Mesothelial cell of epicardium (in vitro differentiated cells): ENCODE data around the gene ACVR1B. TPM values are rescaled to one million over a fixed set of nuclear protein-coding genes. Genes with fewer than 3 reads are reported as not detected.

ENCODE experiments used
- DNase-seq, 2 experiments: peaks; one replicate each; pipeline ENCODE4 v3.0.0; 2021; ENCODE audit warnings: low spot score in 2 of 2; ENCODE audit not compliant: unreplicated experiment in 2 of 2
- H3K27ac Mint-ChIP-seq: 2 replicates; pipeline ENCODE4 v1.8.0; 2021; ENCODE audit warnings: mixed read lengths
- H3K27me3 Mint-ChIP-seq: 2 replicates; pipeline ENCODE4 v1.8.0; 2021; ENCODE audit warnings: low read depth, mixed read lengths
- H3K36me3 Mint-ChIP-seq: 2 replicates; pipeline ENCODE4 v1.8.0; 2021; ENCODE audit warnings: mixed read lengths
- H3K4me1 Mint-ChIP-seq: 2 replicates; pipeline ENCODE4 v1.8.0; 2021; ENCODE audit warnings: mixed read lengths
- H3K4me3 Mint-ChIP-seq: 2 replicates; pipeline ENCODE4 v1.8.0; 2021; ENCODE audit warnings: mild to moderate bottlenecking, moderate library complexity, mixed read lengths
- H3K9me3 Mint-ChIP-seq: 2 replicates; pipeline ENCODE4 v1.8.0; 2021; ENCODE audit warnings: mixed read lengths
- total RNA-seq: library from RNA; stranded (reverse); gene quantifications from 3 replicates; pipeline ENCODE4 v1.2.1, GENCODE V29; 2021
- TF ChIP-seq, protein P1 (sequence below): fragments of 200-600 bp; sonication (generic); IDR thresholded peaks from one replicate; pipeline ENCODE4 v1.5.0; 2021; ENCODE audit warnings: antibody characterized with exemption; ENCODE audit not compliant: unreplicated experiment

ACVR1B gene
- total RNA-seq, 1 donor from 2014 or later = 31.2 TPM

DNA sequence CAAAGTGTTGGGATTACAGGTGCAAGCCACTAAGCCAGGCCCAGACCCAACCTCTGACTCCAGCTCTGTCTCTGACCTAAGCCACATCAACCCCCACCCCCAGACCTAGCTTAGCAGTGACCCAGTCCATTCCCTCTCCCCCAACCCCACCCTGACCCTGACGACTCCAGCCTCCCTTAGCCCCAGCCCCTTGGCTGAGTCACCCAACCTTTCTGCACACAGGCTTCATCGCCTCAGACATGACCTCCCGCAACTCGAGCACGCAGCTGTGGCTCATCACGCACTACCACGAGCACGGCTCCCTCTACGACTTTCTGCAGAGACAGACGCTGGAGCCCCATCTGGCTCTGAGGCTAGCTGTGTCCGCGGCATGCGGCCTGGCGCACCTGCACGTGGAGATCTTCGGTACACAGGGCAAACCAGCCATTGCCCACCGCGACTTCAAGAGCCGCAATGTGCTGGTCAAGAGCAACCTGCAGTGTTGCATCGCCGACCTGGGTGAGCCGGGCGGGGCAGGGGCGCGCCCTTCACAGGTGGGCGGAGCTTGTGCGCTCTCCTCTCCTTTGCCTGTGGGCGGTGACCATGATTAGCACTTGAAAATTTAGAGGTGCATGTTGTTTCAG, 36.4 kb upstream of the ACVR1B start:
- DNase-seq = no peak
- Mint-ChIP-seq H3K36me3 (no peaks in the 10 kb centered on the region), H3K4me1 (peaks cover 12% of the 10 kb centered on the region), H3K27me3 (no peaks in the 10 kb centered on the region), H3K4me3 (no peak overlapping the region), H3K27ac (no peak overlapping the region), H3K9me3 (no peaks in the 10 kb centered on the region)
- TF ChIP-seq, protein P1, sequence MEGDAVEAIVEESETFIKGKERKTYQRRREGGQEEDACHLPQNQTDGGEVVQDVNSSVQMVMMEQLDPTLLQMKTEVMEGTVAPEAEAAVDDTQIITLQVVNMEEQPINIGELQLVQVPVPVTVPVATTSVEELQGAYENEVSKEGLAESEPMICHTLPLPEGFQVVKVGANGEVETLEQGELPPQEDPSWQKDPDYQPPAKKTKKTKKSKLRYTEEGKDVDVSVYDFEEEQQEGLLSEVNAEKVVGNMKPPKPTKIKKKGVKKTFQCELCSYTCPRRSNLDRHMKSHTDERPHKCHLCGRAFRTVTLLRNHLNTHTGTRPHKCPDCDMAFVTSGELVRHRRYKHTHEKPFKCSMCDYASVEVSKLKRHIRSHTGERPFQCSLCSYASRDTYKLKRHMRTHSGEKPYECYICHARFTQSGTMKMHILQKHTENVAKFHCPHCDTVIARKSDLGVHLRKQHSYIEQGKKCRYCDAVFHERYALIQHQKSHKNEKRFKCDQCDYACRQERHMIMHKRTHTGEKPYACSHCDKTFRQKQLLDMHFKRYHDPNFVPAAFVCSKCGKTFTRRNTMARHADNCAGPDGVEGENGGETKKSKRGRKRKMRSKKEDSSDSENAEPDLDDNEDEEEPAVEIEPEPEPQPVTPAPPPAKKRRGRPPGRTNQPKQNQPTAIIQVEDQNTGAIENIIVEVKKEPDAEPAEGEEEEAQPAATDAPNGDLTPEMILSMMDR = no peak

- no peaks in the 10 kb centered on the region for H3K9me3 Mint-ChIP-seq
- no peak overlapping the region for H3K4me3 Mint-ChIP-seq
- no peak for DNase-seq
- TF ChIP-seq, protein P1 = no peak
- no peak overlapping the region for H3K27ac Mint-ChIP-seq
- no peaks in the 10 kb centered on the region for H3K27me3 Mint-ChIP-seq
- H3K4me1 Mint-ChIP-seq = peaks cover 9% of the 10 kb centered on the region
- no peaks in the 10 kb centered on the region for H3K36me3 Mint-ChIP-seq
Measured at GRCh38 chr12:51915951-51916350, 35.5 kb upstream of the ACVR1B start.

- Mint-ChIP-seq H3K4me3 (no peak overlapping the region), H3K27ac (no peak overlapping the region), H3K4me1 (peaks cover 3% of the 10 kb centered on the region), H3K27me3 (no peaks in the 10 kb centered on the region), H3K36me3 (no peaks in the 10 kb centered on the region), H3K9me3 (no peaks in the 10 kb centered on the region)
- TF ChIP-seq, protein P1 = no peak
- no peak for DNase-seq
Measured at GRCh38 chr12:51917041-51917590, 34.4 kb upstream of the ACVR1B start.

DNA sequence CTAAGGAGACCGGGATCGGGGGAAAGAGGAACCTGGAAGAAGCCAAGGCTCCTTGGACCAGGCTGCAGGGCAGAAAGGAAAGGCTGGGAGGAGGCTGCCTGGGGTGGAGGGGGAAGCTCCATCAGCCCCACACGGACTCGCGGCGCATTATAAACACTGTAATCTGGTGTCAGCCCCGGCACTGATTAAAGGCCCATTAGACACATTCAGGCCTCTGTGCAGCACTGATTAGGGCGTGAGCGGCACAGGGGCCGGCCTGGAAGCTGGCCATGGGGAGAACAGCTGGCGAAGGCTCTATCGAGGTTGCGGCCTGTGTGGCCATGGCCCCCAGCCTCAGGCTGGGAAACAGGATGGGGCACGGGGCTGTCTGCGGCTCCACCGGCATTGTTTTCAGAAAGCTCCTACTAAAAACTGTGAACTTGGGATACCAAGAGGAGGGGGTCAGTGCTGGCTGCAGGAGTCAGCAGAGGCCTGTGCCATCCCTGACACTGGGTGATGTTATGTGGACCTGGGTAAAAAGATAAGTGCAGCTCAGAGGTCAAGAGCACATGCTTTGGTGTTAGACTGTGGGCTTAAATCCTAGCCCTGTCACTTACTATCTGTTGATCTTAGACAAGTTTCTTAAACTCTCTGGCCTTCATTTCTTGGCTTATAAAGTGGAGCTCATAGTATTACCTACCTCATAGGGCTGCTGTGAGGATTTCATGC, 33.6 kb upstream of the ACVR1B start:
- no peak for DNase-seq
- Mint-ChIP-seq H3K4me1 (peaks cover 5% of the 10 kb centered on the region), H3K27ac (no peak overlapping the region), H3K9me3 (no peaks in the 10 kb centered on the region), H3K27me3 (no peaks in the 10 kb centered on the region), H3K4me3 (no peak overlapping the region), H3K36me3 (no peaks in the 10 kb centered on the region)
- TF ChIP-seq, protein P1 = no peak

DNA sequence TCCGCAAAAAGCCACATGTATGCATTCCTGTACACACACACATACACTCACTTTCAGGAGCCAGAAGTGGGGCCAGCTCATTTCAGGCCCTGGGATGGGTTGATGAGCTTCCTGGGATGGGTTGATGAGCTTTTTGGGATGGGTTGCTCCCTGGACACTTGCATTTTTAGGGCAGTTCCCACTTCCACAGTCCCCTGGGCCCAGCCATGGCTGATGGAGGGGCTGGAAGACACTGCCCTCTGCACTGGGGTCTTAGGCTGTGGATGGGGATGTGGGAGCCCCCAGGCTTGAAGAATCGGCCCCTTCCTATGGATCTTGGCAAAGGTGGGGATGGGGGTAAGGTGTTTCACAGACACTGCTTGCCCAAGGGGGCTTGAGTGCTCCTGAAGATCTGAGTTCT, 31.5 kb upstream of the ACVR1B start:
- Mint-ChIP-seq H3K4me1 (peaks cover 6% of the 10 kb centered on the region), H3K27ac (no peak overlapping the region), H3K27me3 (peaks cover 8% of the 10 kb centered on the region), H3K4me3 (no peak overlapping the region), H3K36me3 (no peaks in the 10 kb centered on the region), H3K9me3 (no peaks in the 10 kb centered on the region)
- TF ChIP-seq, protein P1 = no peak
- DNase-seq = no peak
